NCI-H446 (cell line): Measurements from ENCODE around the gene RC3H2.
"Not testable (repeated sequence)": the region's sequence is repeated elsewhere in the genome, so short reads cannot be mapped to it uniquely, and the experiment has no call there.

ENCODE experiments used
- DNase-seq, 2 experiments: peaks; one replicate each; lab custom pipeline; 2025; lab: John Stamatoyannopoulos, UW

RC3H2 gene

GRCh38 chr9:122841501-122841900 is 63.7 kb downstream of the RC3H2 start:
- no peak for DNase-seq

- DNase-seq, result not testable (repeated sequence)
Measured at GRCh38 chr9:122838441-122838840, 66.7 kb downstream of the RC3H2 start.

DNA sequence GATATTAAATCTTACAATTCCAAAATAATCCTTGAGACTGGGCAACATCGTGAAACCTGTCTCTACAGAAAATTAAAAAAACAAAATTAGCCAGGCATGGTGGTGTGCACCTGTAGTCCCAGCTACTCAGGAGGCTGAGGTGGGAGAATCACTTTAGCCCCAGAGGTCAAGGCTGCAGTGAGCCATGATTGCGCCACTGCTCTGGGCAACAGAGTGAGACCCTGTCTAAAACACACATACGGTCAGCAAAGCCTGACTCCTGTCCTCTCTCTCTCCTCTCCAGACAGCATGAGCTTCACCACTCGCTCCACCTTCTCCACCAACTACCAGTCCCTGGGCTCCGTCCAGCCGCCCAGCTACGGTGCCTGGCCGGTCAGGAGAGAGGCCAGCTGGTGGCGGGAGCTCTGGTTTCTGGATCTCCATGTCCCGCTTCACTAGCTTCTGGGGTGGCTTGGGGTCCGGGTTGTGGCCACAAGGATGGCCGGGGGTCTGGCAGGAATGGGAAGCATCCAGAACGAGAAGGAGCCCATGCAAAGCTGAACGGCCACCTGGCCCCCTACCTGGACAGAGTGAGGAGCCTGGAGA is 67.8 kb downstream of the RC3H2 start:
- no peak for DNase-seq

- DNase-seq, result peak in 1 of 2 experiments; percentile 2
Measured at GRCh38 chr9:122835313-122835731, 69.8 kb downstream of the RC3H2 start.

DNA sequence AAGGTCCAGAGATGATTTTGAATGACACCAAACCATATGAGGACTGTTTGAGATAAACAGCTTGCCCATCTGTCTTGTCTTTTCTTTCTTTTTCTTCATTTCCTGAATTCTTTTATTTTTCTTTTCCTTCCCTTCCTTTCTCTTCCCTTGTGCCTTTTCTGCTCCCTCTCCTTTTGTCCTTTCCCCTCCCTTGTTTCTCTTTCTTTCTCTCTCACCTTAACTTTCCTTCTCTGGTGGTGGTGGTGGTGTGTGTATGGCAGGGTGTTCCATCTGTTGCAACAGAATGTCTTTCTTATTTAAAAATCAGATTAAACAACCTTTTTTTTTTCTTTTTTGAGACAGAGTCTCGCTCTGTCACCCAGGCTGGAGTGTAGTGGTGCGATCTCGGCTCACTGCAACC is 73.0 kb downstream of the RC3H2 start:
- no peak for DNase-seq

DNA sequence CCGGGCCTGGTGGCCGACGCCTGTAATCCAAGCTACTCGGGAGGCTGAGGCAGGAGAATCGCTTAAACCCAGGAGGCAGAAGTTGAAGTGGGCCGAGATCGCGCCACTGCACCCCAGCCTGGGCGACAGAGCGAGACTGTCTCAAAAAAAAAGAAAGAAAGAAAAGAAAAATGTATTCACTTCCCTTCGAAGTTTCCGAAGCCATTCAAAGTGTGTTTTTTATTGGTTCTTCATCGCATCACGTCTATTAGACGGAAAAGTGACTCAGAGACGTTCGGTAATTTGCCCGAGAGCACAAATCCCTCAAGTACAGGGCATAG is 76.2 kb downstream of the RC3H2 start:
- DNase-seq, result not testable (repeated sequence)

DNA sequence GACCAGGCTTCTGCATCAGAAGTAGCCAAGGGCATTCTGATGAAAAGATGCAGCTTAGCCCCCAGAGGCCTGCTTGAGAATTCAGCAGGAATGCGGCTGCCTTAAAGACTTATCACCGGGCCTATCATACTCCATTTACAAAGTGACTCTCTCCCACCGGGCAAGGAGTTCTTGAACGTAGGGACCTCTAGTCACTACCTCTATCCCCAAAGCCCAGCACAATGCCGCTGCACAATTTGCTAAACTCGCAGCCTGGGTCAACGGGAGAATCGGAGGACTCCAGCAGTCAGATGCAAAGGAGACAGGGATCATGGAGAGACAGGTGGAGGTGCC is 77.4 kb downstream of the RC3H2 start:
- no peak for DNase-seq

- DNase-seq, result no peak
Measured at GRCh38 chr9:122822938-122823337, 82.2 kb downstream of the RC3H2 start.

DNA sequence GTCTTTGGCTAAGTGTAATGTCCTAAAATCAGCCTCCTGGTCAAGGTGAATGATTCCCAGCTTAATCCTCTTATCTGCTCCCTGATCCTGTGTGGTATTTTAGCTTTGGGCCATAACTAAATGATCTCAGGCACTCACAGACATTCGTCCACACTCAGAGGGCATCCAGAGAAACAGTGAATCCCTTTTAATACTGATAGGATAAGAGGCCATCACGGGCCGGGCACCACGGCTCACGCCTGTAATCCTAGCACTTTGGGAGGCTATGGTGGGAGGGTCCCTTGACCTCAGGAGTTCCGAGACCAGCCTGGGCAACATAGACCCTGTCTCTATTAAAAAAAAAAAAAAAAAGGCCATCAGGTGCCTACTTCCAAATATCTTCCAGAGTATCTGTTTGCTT is 83.1 kb downstream of the RC3H2 start:
- DNase-seq, result no peak

GRCh38 chr9:122821278-122821943 is 83.7 kb downstream of the RC3H2 start:
- DNase-seq, result no peak

GRCh38 chr9:122820490-122820845 is 84.7 kb downstream of the RC3H2 start:
- no peak for DNase-seq

DNA sequence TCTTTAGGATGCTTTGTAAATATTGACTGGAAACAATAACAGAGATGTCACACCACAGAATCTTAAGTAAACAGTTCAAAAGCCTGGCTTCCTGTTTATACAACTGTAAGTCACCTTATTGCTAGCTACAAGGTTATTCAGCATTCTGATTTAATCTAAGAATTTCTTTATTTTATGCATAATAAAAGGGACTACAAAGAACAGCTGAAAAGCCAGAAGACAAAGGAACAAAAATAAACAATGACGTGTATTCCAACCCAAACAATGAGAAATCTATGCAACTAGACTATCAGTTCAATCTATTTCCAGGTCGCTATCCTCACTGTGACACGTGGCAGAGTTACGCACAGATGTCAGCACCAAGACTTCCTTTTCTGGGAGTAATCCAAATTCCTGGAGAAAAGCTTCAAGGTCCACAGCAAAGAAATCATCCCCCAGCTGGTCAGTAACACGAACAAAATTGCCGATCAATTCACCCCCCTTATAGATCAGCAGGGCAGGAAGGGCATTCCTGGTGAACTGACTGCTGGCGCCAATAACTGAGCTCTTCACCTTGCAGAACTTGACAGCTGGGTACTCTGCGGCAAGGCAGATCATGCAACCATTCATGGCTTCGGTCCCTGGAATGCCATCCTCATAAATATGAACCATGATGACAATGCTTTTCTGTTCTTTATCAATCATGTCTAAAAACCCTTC is 85.2 kb downstream of the RC3H2 start:
- no peak for DNase-seq

GRCh38 chr9:122819326-122819725 is 85.8 kb downstream of the RC3H2 start:
- DNase-seq, result no peak

- no peak for DNase-seq
Measured at GRCh38 chr9:122816163-122816867, 88.8 kb downstream of the RC3H2 start.

- no peak for DNase-seq
Measured at GRCh38 chr9:122815544-122815943, 89.6 kb downstream of the RC3H2 start.

DNA sequence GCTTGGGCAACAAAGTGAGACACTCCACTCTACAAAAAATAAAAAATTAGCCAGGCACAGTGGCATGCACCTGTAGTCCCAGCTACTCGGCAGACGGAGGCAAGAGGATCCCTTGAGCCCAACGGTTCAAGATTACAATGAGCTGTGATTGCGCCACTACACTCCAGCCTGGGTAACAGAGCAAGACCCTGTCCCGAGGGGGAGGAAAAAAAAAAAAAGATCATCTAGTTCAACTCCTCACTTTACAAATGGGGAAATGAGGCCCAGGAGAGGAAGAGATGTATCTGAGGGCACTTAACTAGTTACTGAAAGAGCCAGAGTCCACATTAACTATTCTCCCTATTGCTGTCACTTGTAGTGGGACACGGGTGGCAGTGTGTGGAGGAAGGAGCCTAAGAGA is 90.6 kb downstream of the RC3H2 start:
- no peak for DNase-seq

DNA sequence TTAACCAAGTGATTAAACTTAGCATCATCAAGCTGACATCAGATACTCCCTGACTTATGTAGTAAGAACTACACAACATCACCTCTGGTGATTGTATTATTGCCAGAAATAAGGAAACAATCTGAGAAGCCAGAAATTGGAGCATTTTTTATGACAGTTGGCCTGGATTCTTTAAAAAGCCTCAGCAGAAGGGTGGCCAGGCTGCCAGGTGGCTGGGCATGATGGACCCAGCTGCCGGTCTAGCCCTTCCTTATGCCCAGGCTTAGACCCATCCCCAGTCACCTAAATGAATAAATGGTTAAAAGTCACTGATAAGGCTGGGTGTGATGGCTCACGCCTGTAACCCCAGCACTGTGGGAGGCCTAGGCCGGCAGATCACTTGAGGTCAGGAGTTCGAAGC is 92.4 kb downstream of the RC3H2 start:
- DNase-seq, result no peak

- DNase-seq, result peak; percentile 55 to 73
Measured at GRCh38 chr9:122810306-122810946, 94.7 kb downstream of the RC3H2 start.

GRCh38 chr9:122809261-122809660 is 95.9 kb downstream of the RC3H2 start:
- DNase-seq, result not testable (repeated sequence)

GRCh38 chr9:122808141-122808540 is 97.0 kb downstream of the RC3H2 start:
- DNase-seq, result no peak

DNA sequence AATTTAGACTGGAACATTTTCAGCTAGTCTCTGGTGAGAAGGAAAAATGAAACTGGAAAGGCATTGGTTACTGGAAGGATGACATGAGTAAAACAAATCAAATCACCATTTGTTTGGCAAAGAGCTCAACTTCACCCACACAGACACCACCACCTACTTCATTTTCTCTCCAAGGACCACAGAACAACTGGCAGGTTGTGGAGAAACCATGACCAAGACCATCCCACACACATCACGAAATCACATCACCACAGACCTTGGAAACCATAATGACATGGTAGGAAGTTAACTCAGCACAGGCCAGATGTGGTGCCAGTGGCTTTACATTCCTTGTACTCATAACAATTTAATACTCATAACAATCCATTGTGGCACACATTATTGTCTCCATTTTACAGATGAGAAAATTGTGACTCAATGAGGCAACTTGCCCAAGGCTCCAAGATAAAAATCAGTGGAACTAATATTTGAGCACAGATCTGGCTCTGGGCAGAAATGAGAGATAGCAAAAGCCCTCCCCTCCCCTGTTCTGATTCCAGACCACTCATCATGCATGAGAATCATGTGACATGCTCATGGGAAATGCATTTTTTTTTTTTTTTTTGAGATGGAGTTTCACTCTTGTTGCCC is 97.8 kb downstream of the RC3H2 start:
- no peak for DNase-seq

DNA sequence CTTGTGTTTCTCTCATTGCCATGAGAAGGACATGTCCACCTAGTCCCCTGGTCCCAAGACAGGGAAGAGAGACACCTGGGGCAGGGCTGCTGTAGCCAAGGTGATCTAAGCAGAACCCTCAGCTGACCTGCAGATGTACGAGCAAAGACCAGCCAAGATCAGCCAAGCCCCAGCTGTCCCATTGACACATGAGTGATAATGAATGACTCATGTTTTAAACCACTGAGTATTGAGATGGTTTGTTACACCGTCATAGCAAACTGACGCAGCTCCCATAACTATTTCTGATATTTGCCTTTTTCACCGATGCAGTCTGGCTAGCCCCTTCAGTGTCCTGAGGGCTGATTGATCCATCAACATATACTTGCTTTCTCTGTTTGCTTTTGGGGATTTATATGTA is 98.5 kb downstream of the RC3H2 start:
- no peak for DNase-seq
